Body of pancreas (tissue), 4 donors: ENCODE measurements around the gene CNGB1. TPM values are rescaled to one million over a fixed set of nuclear protein-coding genes. Genes with fewer than 3 reads are reported as not detected.

ENCODE experiments used
- ATAC-seq: fragments of 150-250 bp; one replicate; pipeline ENCODE4 v1.9.1; 2016
- DNase-seq, 4 donors: peaks; one replicate each; pipeline ENCODE4 v3.0.0-alpha.2; 2019
- H3K27ac ChIP-seq, 4 donors: fragments of 200-600 bp; sonication (generic); 1 replicate in 3 of 4; 2 replicates in 1 of 4; pipeline versions ENCODE4 v1.5.1 to v1.6.1; 2016 to 2019; ENCODE audit warnings: mild to moderate bottlenecking in 1 of 4, mixed read lengths in 1 of 4, moderate library complexity in 1 of 4
- H3K27me3 ChIP-seq, 2 donors: fragments of 200-600 bp; sonication (generic); one replicate each; pipeline ENCODE4 v1.6.0; 2016; ENCODE audit warnings: mild to moderate bottlenecking in 1 of 2
- H3K36me3 ChIP-seq, 2 donors: fragments of 200-600 bp; sonication (generic); replicated peaks in 1 of 2; 2 replicates each; pipeline ENCODE4 v1.5.1; 2016; ENCODE audit warnings: low read depth in 2 of 2; ENCODE audit not compliant: insufficient read depth in 1 of 2
- H3K4me1 ChIP-seq: fragments of 200-600 bp; sonication (generic); one replicate; pipeline ENCODE4 v1.6.0; 2016
- H3K4me3 ChIP-seq, 2 donors: fragments of 200-600 bp; sonication (generic); 1 replicate in 1 of 2; 2 replicates in 1 of 2; pipeline ENCODE4 v1.5.1; 2016 to 2019
- H3K9me3 ChIP-seq, 3 donors: fragments of 200-600 bp; sonication (generic); 1 replicate in 2 of 3; 2 replicates in 1 of 3; pipeline ENCODE4 v1.5.1; 2016
- CTCF ChIP-seq, 7 experiments: fragments of 450-650 bp in 4 of 7; fragments of 200-600 bp in 3 of 7; sonication (generic) in 3 of 7; IDR thresholded peaks; one replicate each; pipeline ENCODE4 v1.5.1; 2016 to 2019; ENCODE audit warnings: antibody characterized with exemption in 7 of 7
- POLR2A ChIP-seq, 3 donors: fragments of 450-650 bp; IDR thresholded peaks; one replicate each; pipeline ENCODE4 v1.6.1; 2016; ENCODE audit warnings: antibody characterized with exemption in 3 of 3, mild to moderate bottlenecking in 2 of 3
- WGBS, 2 donors: methylation state at CpG; one replicate each; pipeline ENCODE4 v1.1.5; 2017; 5-methylcytosine and 5-hydroxymethylcytosine counted together
- intact Hi-C: fragments of 100-400 bp; cut with DNase I; formaldehyde crosslinking; loops from one replicate; pipeline ENCODE4 v1.15.1; 2023
- total RNA-seq, 2 donors: library from RNA; depleted of rRNA; stranded (reverse); fragments of >200 nt; gene quantifications; one replicate each; pipeline ENCODE4 v1.1.0, GENCODE V29; 2016

CNGB1 gene
- total RNA-seq, 2 donors from 2014 or later = not detected

DNA sequence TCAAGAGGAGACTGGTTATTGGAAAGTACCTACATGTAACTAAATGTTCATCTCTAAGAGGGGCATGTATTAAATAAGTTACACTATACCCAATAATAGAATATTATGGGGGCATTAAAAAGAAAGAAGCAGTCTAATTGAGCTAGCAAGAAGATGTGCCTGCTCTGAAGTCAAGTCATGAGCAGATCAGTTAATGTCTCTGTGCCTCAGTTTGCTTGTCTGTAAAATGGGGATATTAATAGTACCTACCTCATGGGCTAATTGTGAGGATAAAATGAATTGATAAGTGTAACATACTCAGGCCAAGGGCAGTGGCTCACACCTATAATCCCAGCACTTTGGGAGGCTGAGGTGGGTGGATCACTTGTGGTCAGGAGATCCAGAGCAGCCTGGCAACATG, 3.0 kb downstream of the CNGB1 start:
- Histone ChIP-seq H3K9me3 (no peaks in the 10 kb centered on the region), H3K27me3 (no peaks in the 10 kb centered on the region), H3K4me3 (no peak overlapping the region), H3K27ac (no peak overlapping the region), H3K36me3 (no peaks in the 10 kb centered on the region), H3K4me1 (no peaks in the 10 kb centered on the region)
- TF ChIP-seq POLR2A (IDR thresholded peaks at IDR 0.05) (no peak), CTCF (IDR thresholded peaks at IDR 0.05) (no peak)
- ATAC-seq (no peak), DNase-seq (no peak)
- intact Hi-C loops = no loop called here

DNA sequence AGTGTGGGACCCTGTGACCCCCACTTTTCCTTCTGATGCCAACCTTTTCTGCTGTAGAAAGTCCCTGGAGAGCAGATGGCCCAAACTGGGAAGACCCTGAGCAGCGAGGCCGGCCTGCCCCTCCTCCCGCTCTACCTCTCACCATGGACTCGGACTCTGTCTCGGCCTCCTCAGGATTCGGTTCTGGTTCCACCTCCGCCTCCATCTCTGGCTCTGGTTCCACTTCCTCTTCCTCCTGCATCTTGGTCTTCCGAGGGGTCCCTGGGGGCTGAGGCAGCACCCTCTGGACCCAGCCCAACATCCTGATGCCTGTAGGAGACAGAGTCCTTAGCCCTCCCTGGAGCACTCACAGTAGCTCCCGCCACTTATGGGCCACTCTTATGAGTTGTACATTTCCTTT, 3.9 kb downstream of the CNGB1 start:
- TF ChIP-seq CTCF (IDR thresholded peaks at IDR 0.05) = no peak
- no peak for TF ChIP-seq POLR2A (IDR thresholded peaks at IDR 0.05)
- no peaks in the 10 kb centered on the region for H3K9me3 ChIP-seq
- H3K4me1 ChIP-seq = no peaks in the 10 kb centered on the region
- H3K36me3 ChIP-seq = no peaks in the 10 kb centered on the region
- no peaks in the 10 kb centered on the region for H3K27me3 ChIP-seq
- H3K27ac ChIP-seq = no peak overlapping the region
- intact Hi-C loops = no loop called here
- H3K4me3 ChIP-seq = no peak overlapping the region
- WGBS, 2 donors = 89 to 90% methylated on average over 9 of the region's 9 CpGs
- ATAC-seq (no peak), DNase-seq (no peak)

- Histone ChIP-seq H3K27ac (no peak overlapping the region), H3K9me3 (no peaks in the 10 kb centered on the region), H3K4me3 (no peak overlapping the region), H3K4me1 (no peaks in the 10 kb centered on the region), H3K27me3 (no peaks in the 10 kb centered on the region), H3K36me3 (no peaks in the 10 kb centered on the region)
- TF ChIP-seq CTCF (IDR thresholded peaks at IDR 0.05) (no peak), POLR2A (IDR thresholded peaks at IDR 0.05) (no peak)
- 46 to 52% methylated on average over 4 of the region's 4 CpGs for WGBS, 2 donors
- DNase-seq (no peak), ATAC-seq (no peak)
- intact Hi-C loops = no loop called here
Measured at GRCh38 chr16:57966204-57966771, 4.6 kb downstream of the CNGB1 start.

DNA sequence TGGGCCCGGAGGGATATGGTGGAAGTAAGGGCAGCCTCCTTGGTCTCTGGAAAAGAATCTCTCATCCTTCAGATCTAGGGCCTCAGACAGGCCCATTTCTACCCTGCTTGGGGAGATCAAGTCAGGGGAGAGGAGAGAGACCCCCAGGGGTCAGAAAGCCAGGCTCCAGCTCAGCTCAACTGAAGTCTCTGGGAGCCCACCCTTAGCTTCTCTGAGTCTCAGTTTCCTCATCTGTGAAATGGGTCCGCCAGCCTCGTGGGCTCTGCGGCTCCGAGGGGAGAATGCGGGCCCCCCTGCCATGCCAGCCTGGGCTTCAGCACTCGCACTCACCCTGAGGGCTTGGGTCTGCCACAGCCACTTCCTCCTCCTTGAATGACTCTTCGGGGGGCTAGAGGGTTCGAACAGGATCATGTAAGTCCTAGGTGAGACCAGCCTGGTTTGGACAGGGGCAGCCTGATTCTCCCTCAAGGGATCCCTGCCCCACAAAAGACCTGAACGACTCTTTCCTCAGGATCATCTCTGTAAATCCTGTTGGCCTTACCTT, 6.7 kb downstream of the CNGB1 start:
- ATAC-seq = no peak
- no peak for DNase-seq
- no peak overlapping the region for H3K27ac ChIP-seq
- H3K4me3 ChIP-seq = no peak overlapping the region
- H3K9me3 ChIP-seq = no peaks in the 10 kb centered on the region
- 75 to 87% methylated on average over 8 to 10 of the region's 10 CpGs for WGBS, 2 donors
- no peaks in the 10 kb centered on the region for H3K27me3 ChIP-seq
- TF ChIP-seq CTCF (IDR thresholded peaks at IDR 0.05) (no peak), POLR2A (IDR thresholded peaks at IDR 0.05) (no peak)
- no peaks in the 10 kb centered on the region for H3K4me1 ChIP-seq
- no peaks in the 10 kb centered on the region for H3K36me3 ChIP-seq
- intact Hi-C loops = no loop called here

- Histone ChIP-seq H3K9me3 (no peaks in the 10 kb centered on the region), H3K27ac (no peak overlapping the region), H3K4me1 (no peaks in the 10 kb centered on the region), H3K4me3 (no peak overlapping the region), H3K36me3 (no peaks in the 10 kb centered on the region), H3K27me3 (no peaks in the 10 kb centered on the region)
- intact Hi-C loops = no loop called here
- ATAC-seq = no peak
- TF ChIP-seq CTCF (IDR thresholded peaks at IDR 0.05) = no peak
- TF ChIP-seq POLR2A (IDR thresholded peaks at IDR 0.05) = no peak
- no peak for DNase-seq
- WGBS, 2 donors = 70 to 82% methylated on average over 2 to 9 of the region's 9 CpGs
Measured at GRCh38 chr16:57962756-57963155, 8.2 kb downstream of the CNGB1 start.
